Measurements from ENCODE around the gene RWDD1.
A peak's percentile ranks its signal among the peaks of the same experiment; 100 is the strongest.

The RWDD1 gene

DNA sequence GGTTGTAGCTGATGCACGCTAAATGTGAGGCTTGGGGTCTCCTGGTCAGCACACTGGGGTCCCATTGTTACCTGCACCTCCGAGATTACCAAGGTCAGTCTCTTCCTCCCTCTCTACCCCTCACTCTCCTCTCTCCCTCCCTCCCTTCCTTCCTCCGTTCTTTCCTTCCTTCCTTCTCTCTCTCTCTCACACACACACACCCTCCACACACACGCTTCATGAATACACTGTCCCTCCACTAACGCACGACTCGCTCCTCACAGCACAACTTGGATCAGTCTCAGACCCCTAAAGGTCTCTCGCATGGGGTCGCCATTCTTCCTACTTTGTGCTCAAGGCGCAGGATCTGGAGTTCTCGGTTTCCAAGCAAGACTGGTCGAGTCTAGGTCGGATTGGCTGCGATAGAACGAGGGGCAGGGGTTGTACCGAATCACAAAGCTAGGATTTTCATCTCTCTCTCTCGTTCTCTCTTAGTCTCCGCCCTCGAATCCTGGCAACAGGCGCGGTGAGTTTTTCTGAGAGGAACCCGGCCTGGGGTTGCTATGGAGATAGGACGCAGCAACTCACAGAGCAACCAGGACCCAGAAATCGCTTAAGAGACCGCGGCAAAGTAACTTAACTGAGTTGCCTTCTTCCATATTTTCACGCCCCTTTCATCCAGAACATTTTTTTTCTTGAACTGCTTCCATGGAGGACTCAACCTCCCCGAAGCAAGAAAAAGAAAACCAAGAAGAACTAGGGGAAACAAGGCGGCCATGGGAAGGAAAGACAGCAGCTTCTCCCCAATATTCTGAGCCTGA lies 44.8 kb downstream of the RWDD1 start, which contains the start of gene RSPH4A:
Gene RSPH4A, plus strand, starts transcription at position 543 of the 800 bp plus-strand sequence. Its CDS starts 145 bp downstream, at position 688.
- DNase-seq: peak; percentile 1 to 87 (median 71)

DNA sequence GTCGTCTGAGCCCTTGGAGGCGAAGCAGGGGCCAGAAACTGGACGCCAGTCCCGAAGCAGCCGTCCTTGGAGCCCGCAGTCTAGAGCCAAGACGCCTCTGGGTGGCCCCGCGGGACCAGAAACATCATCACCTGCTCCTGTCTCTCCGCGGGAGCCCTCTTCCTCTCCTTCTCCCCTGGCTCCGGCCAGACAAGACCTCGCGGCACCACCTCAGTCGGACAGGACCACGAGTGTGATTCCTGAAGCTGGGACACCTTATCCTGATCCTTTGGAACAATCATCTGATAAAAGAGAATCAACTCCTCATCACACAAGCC lies 45.4 kb downstream of the RWDD1 start:
- peak in 1 of 14 donors; percentile 8 for DNase-seq

DNA sequence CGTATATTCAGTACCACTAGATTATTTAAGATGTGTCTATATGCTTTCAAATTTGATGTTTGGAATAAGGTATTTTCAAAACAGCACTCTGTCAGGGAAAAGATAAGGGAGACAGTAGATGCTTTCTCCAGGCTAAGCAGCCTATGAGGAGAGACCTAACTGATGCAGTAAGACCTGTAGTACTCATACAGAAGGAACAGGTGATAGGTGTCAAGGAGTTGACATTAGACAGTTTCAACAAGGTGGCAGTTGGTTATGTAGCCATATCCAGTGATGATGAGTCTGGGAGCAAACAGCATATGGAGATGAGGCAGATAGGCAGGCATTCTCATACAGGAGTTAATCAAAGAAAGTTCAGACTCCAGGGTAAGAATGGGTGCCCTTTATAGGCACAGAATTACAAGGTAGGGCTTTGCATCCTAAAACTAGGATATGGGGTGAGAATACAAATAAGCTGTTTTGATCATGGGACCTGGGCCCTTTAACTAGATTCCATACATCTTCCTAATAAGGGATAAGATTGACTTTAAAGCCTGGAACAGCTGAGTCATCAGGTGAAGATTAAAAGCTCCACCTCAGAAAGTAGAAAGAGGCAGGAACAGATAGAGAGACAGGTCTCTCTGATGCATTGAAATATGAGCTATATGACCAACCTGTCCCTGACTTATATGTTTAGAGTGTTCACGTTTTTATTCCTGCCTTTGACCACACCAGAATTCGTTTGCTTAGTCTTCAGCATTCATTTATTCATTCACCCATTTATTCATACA lies 52.9 kb downstream of the RWDD1 start:
- no peak for DNase-seq

DNA sequence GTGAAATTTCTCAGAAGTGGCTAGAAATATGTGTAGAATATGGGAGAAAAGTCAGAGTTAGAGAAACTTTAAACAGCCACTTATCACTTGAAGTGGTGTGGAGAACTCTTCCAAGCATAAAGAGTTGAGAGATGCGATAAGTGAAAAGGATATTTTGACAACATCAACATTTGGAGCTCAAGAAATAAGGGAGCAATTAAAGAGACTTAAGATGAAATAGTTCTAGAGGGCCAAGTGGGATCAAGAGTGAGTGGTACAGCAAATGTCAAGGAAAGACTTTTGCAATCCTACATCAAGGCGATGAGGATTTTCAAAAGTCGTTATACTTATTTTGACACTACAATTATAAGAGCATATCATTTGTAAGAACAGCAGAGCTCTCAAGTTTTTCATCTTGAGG lies 54.6 kb downstream of the RWDD1 start:
- DNase-seq: no peak

DNA sequence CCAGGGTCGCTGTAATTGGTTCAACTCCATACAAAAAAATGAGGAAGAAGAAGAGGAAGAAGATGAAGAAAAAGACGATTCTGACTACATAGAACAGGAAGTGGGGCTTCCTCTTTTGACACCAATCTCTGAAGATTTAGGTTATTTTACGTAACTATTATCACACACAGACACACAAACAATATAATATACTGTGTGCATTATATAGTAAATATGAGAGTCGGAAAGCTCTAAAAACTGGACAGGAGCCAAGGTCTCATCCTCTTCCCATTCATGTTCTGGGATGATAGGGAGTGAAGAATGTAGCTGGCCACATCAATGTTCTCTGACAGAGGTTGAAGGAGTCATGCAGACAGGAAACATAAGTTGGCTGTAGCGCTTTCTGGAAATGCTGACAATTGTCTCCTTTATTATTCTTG lies 58.3 kb downstream of the RWDD1 start:
- DNase-seq: no peak

DNA sequence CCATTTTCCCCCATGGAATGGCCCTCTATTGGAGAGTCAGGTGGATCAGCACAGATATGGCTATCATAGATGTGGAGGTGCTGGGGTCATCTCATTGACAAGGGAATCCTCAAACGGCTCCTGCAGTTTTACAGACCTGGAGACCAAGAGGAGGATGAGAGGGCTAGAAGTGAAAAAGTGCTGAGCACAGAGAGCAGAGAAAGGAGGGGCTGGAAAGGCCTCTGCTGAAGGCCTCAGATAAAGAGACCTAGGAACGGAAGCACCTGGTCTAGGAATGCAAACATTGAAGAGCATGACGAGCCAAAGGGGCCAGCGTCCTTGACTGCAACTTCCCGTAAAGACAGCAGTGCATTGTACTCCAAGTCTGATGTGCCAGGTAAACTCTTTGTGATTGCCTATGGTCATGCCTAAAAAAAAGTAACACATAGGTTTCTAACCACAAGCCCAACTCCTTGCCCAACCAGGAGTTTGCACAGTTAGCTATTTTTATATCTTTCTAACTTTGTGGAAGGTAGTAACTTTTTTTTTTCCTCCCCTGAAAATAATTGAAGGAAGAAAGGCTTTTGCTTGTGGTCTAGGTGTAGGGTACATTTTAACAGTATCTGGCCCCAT lies 60.2 kb downstream of the RWDD1 start:
- no peak for DNase-seq

DNA sequence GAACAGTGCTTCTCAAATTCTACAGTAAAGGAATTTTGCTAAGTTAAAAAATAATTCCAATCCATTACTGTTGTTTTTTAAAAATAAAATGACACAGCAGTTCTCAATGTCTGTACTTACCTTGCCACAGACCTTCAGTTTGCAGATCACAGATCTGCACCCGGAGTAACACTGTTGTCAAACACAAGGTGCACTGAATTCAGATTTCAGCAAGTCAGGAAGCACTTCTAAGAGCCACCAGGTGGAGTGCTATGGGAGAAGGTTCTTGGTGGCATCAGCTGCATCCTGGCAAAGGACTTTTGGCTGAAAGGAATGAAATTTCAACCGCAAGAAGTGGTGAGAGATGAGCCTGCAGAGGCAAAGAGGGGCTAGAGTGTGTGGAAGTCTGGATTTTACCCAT lies 62.4 kb downstream of the RWDD1 start:
- DNase-seq: no peak

All from C1 segment of cervical spinal cord (tissue), 14 donors.